Sigmoid colon (tissue), 7 donors: ENCODE measurements around the gene STAG1. TPM values are rescaled to one million over a fixed set of nuclear protein-coding genes. Genes with fewer than 3 reads are reported as not detected.

Source experiments
- DNase-seq: peaks from one replicate; pipeline ENCODE4 v3.0.0-alpha.2; 2019
- H3K27ac ChIP-seq, 4 donors: fragments of 200-600 bp; sonication (generic); one replicate each; pipeline ENCODE4 v1.5.1; 2016 to 2019; ENCODE audit warnings: mild to moderate bottlenecking in 1 of 4
- H3K27me3 ChIP-seq, 3 donors: fragments of 200-600 bp; sonication (generic); one replicate each; pipeline ENCODE4 v1.5.1; 2019; ENCODE audit warnings: mild to moderate bottlenecking in 1 of 3
- H3K36me3 ChIP-seq, 4 donors: fragments of 200-600 bp; sonication (generic); one replicate each; pipeline ENCODE4 v1.5.1; 2016 to 2019
- H3K4me1 ChIP-seq, 4 donors: fragments of 200-600 bp; sonication (generic); one replicate each; pipeline ENCODE4 v1.5.1; 2017 to 2019
- H3K4me3 ChIP-seq, 4 donors: fragments of 200-600 bp; sonication (generic); one replicate each; pipeline ENCODE4 v1.5.1; 2017 to 2019; ENCODE audit warnings: mild to moderate bottlenecking in 2 of 4, moderate library complexity in 1 of 4
- H3K9me3 ChIP-seq, 4 donors: fragments of 200-600 bp in 3 of 4; sonication (generic) in 3 of 4; one replicate each; pipeline versions ENCODE4 v1.5.1 to v1.6.1; 2013 to 2019
- EP300 ChIP-seq, 4 donors: sonication (generic); formaldehyde crosslinking; IDR thresholded peaks; one replicate each; pipeline ENCODE4 v1.6.1; 2017; ENCODE audit warnings: antibody characterized with exemption in 4 of 4
- POLR2A ChIP-seq, 2 donors: fragments of 450-650 bp; IDR thresholded peaks; one replicate each; pipeline ENCODE4 v1.6.1; 2016; ENCODE audit warnings: antibody characterized with exemption in 2 of 2, mild to moderate bottlenecking in 2 of 2, moderate library complexity in 2 of 2
- POLR2AphosphoS5 ChIP-seq, 4 donors: sonication (generic); formaldehyde crosslinking; IDR thresholded peaks; one replicate each; pipeline ENCODE4 v1.6.1; 2017; ENCODE audit warnings: antibody characterized with exemption in 4 of 4
- WGBS, 2 donors: extraction: QIAGEN DNeasy Blood & Tissue Kit; methylation state at CpG; one replicate each; pipeline ENCODE4 v1.1.7; 2013; 5-methylcytosine and 5-hydroxymethylcytosine counted together
- intact Hi-C: fragments of 100-400 bp; cut with DNase I; formaldehyde crosslinking; loops from one replicate; pipeline ENCODE4 v1.15.1; 2023
- polyA plus RNA-seq, 3 donors: library from polyadenylated mRNA; stranded (reverse); fragments of 200-250 nt; gene quantifications; one replicate each; pipeline ENCODE4 v1.2.3, GENCODE V29; 2013
- total RNA-seq, 4 donors: library from RNA; depleted of rRNA; stranded (reverse); fragments of >200 nt; gene quantifications; one replicate each; pipeline ENCODE4 v1.1.0, GENCODE V29; 2016
- TF ChIP-seq, protein P1 (sequence below), 4 experiments: fragments of 450-650 bp in 3 of 4; fragments of 200-600 bp in 1 of 4; IDR thresholded peaks; one replicate each; pipeline ENCODE4 v1.5.1; 2016 to 2019; ENCODE audit warnings: antibody characterized with exemption in 4 of 4, mild to moderate bottlenecking in 3 of 4, moderate library complexity in 2 of 4
- donor health status: healthy with polysubstance abuse.
- donor health status: Bipolar disorder and iron deficiency.
- donor health status: healthy.

STAG1 gene
- total and polyA plus RNA-seq, 7 donors: 12.0 to 52.8 (median 37.3) TPM

GRCh38 chr3:136696797-136697196, 55.4 kb downstream of the STAG1 start:
- Histone ChIP-seq H3K4me1 (peaks cover 0 to 22% (median 3%) of the 10 kb centered on the region in 4 donors), H3K27ac (no peak overlapping the region), H3K9me3 (no peaks in the 10 kb centered on the region), H3K4me3 (no peak overlapping the region), H3K27me3 (no peaks in the 10 kb centered on the region), H3K36me3 (no peaks in the 10 kb centered on the region)
- TF ChIP-seq POLR2A (IDR thresholded peaks at IDR 0.05) (no peak), POLR2AphosphoS5 (IDR thresholded peaks at IDR 0.05) (no peak), EP300 (IDR thresholded peaks at IDR 0.05) (no peak)
- TF ChIP-seq, protein P1, sequence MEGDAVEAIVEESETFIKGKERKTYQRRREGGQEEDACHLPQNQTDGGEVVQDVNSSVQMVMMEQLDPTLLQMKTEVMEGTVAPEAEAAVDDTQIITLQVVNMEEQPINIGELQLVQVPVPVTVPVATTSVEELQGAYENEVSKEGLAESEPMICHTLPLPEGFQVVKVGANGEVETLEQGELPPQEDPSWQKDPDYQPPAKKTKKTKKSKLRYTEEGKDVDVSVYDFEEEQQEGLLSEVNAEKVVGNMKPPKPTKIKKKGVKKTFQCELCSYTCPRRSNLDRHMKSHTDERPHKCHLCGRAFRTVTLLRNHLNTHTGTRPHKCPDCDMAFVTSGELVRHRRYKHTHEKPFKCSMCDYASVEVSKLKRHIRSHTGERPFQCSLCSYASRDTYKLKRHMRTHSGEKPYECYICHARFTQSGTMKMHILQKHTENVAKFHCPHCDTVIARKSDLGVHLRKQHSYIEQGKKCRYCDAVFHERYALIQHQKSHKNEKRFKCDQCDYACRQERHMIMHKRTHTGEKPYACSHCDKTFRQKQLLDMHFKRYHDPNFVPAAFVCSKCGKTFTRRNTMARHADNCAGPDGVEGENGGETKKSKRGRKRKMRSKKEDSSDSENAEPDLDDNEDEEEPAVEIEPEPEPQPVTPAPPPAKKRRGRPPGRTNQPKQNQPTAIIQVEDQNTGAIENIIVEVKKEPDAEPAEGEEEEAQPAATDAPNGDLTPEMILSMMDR (IDR thresholded peaks at IDR 0.05): no peak
- no peak for DNase-seq
- 94 to 97% methylated on average over 6 of the region's 6 CpGs for WGBS, 2 donors
- intact Hi-C loops: no loop called here

GRCh38 chr3:136694321-136694720, 57.9 kb downstream of the STAG1 start:
- Histone ChIP-seq H3K9me3 (no peaks in the 10 kb centered on the region), H3K36me3 (no peaks in the 10 kb centered on the region), H3K4me3 (no peak overlapping the region), H3K4me1 (peaks cover 0 to 16% (median 3%) of the 10 kb centered on the region in 4 donors), H3K27ac (no peak overlapping the region), H3K27me3 (no peaks in the 10 kb centered on the region)
- no peak for DNase-seq
- intact Hi-C loops: no loop called here
- WGBS, 2 donors: 86 to 90% methylated on average over 2 of the region's 2 CpGs
- TF ChIP-seq EP300 (IDR thresholded peaks at IDR 0.05) (no peak), POLR2AphosphoS5 (IDR thresholded peaks at IDR 0.05) (no peak), POLR2A (IDR thresholded peaks at IDR 0.05) (no peak)
- TF ChIP-seq, protein P1 (IDR thresholded peaks at IDR 0.05): no peak

- H3K4me3 ChIP-seq: no peak overlapping the region
- 94 to 97% methylated on average over 3 of the region's 3 CpGs for WGBS, 2 donors
- H3K9me3 ChIP-seq: no peaks in the 10 kb centered on the region
- intact Hi-C loops: no loop called here
- TF ChIP-seq POLR2A (IDR thresholded peaks at IDR 0.05) (no peak), EP300 (IDR thresholded peaks at IDR 0.05) (no peak), POLR2AphosphoS5 (IDR thresholded peaks at IDR 0.05) (no peak)
- DNase-seq: no peak
- peaks cover 0 to 7% (median 0%) of the 10 kb centered on the region in 4 donors for H3K4me1 ChIP-seq
- H3K27me3 ChIP-seq: no peaks in the 10 kb centered on the region
- H3K36me3 ChIP-seq: no peaks in the 10 kb centered on the region
- H3K27ac ChIP-seq: no peak overlapping the region
Measured at GRCh38 chr3:136690599-136690998, 61.6 kb downstream of the STAG1 start.

- TF ChIP-seq EP300 (IDR thresholded peaks at IDR 0.05) (no peak), POLR2A (IDR thresholded peaks at IDR 0.05) (no peak), POLR2AphosphoS5 (IDR thresholded peaks at IDR 0.05) (no peak)
- TF ChIP-seq, protein P1 (IDR thresholded peaks at IDR 0.05): no peak
Measured at GRCh38 chr3:136685882-136686281, 66.3 kb downstream of the STAG1 start.

GRCh38 chr3:136682740-136683312, 69.4 kb downstream of the STAG1 start:
- DNase-seq: no peak
- TF ChIP-seq POLR2A (IDR thresholded peaks at IDR 0.05) (no peak), EP300 (IDR thresholded peaks at IDR 0.05) (no peak), POLR2AphosphoS5 (IDR thresholded peaks at IDR 0.05) (no peak)
- TF ChIP-seq, protein P1 (IDR thresholded peaks at IDR 0.05): no peak
- Histone ChIP-seq H3K9me3 (no peaks in the 10 kb centered on the region), H3K4me3 (no peak overlapping the region), H3K4me1 (peaks cover 0 to 27% (median 6%) of the 10 kb centered on the region in 4 donors), H3K36me3 (no peaks in the 10 kb centered on the region), H3K27ac (no peak overlapping the region), H3K27me3 (no peaks in the 10 kb centered on the region)
- 89% methylated on average over 3 of the region's 3 CpGs for WGBS, 2 donors
- intact Hi-C loops: no loop called here

More at GRCh38 chr3:136685882-136686281, 66.3 kb downstream of the STAG1 start:
- no peak for DNase-seq
- Histone ChIP-seq H3K27me3 (no peaks in the 10 kb centered on the region), H3K9me3 (no peaks in the 10 kb centered on the region), H3K4me1 (peaks cover 0 to 7% (median 2%) of the 10 kb centered on the region in 4 donors), H3K27ac (no peak overlapping the region), H3K36me3 (no peaks in the 10 kb centered on the region), H3K4me3 (no peak overlapping the region)
- WGBS, 2 donors: 92 to 96% methylated on average over 1 of the region's 1 CpG
- intact Hi-C loops: no loop called here
